HS-5 (cell line): ENCODE data around the gene ECE2.

ENCODE experiments used
- DNase-seq: peaks from one replicate; pipeline ENCODE4 v3.0.0-alpha.2; 2012; ENCODE audit warnings: low read depth

The ECE2 gene

GRCh38 chr3:184314700-184315542 lies 39.1 kb downstream of the ECE2 start:
- DNase-seq, result no peak

GRCh38 chr3:184315543-184315867 lies 39.7 kb downstream of the ECE2 start:
- no peak for DNase-seq

- DNase-seq, result no peak
Measured at GRCh38 chr3:184315871-184316661, 40.2 kb downstream of the ECE2 start.

GRCh38 chr3:184316792-184317191 lies 41.0 kb downstream of the ECE2 start:
- no peak for DNase-seq

- DNase-seq, result no peak
Measured at GRCh38 chr3:184317201-184317600, 41.4 kb downstream of the ECE2 start.

GRCh38 chr3:184320104-184320445 lies 44.3 kb downstream of the ECE2 start:
- DNase-seq, result peak; percentile 92

- no peak for DNase-seq
Measured at GRCh38 chr3:184321666-184322065, 45.8 kb downstream of the ECE2 start.

GRCh38 chr3:184322731-184323487 lies 47.1 kb downstream of the ECE2 start:
- no peak for DNase-seq

- no peak for DNase-seq
Measured at GRCh38 chr3:184323696-184324095, 47.9 kb downstream of the ECE2 start.

- DNase-seq, result no peak
Measured at GRCh38 chr3:184325269-184325668, 49.4 kb downstream of the ECE2 start.

- DNase-seq, result no peak
Measured at GRCh38 chr3:184325715-184326369, 50.0 kb downstream of the ECE2 start.

- DNase-seq, result no peak
Measured at GRCh38 chr3:184327171-184327570, 51.3 kb downstream of the ECE2 start.

GRCh38 chr3:184328516-184328915 lies 52.7 kb downstream of the ECE2 start:
- no peak for DNase-seq

- peak; percentile 88 for DNase-seq
Measured at GRCh38 chr3:184332370-184333090, 56.7 kb downstream of the ECE2 start.

- no peak for DNase-seq
Measured at GRCh38 chr3:184333190-184333589, 57.4 kb downstream of the ECE2 start.

- no peak for DNase-seq
Measured at GRCh38 chr3:184333700-184334099, 57.9 kb downstream of the ECE2 start.

GRCh38 chr3:184334470-184335158 lies 58.8 kb downstream of the ECE2 start:
- DNase-seq, result peak; percentile 72

GRCh38 chr3:184335291-184335660 lies 59.5 kb downstream of the ECE2 start:
- no peak for DNase-seq

GRCh38 chr3:184335661-184336546 lies 60.1 kb downstream of the ECE2 start:
- no peak for DNase-seq
